DND-41 (cell line): ENCODE results near the gene VTI1A.

Source experiments
- ATAC-seq: fragments of 200-7000 bp; cut with Tn5 transposase; 3 replicates; pipeline ENCODE4 v1.9.1; 2021; ENCODE audit warnings: low read depth; ENCODE audit not compliant: insufficient read depth
- DNase-seq: peaks from one replicate; pipeline ENCODE4 v3.0.0-alpha.2; 2020
- H2AFZ ChIP-seq: 2 replicates; pipeline ENCODE4 v1.6.0; 2012; ENCODE audit warnings: low read depth, low read length
- H3K27ac ChIP-seq: 2 replicates; pipeline ENCODE4 v1.5.1; 2012; ENCODE audit warnings: low read length, inconsistent platforms
- H3K27me3 ChIP-seq: fragments of 200-600 bp; sonication (generic); 2 replicates; pipeline ENCODE4 v1.6.0; 2012; ENCODE audit warnings: low read length, mild to moderate bottlenecking, inconsistent platforms; ENCODE audit not compliant: insufficient read depth, poor library complexity
- H3K36me3 ChIP-seq: 2 replicates; pipeline ENCODE4 v1.5.1; 2012; ENCODE audit warnings: low read length, inconsistent platforms; ENCODE audit not compliant: insufficient read depth
- H3K4me1 ChIP-seq: 2 replicates; pipeline ENCODE4 v1.5.1; 2012; ENCODE audit warnings: mild to moderate bottlenecking, low read length; ENCODE audit not compliant: insufficient read depth
- H3K4me2 ChIP-seq: 2 replicates; pipeline ENCODE4 v1.6.0; 2012; ENCODE audit warnings: mild to moderate bottlenecking, moderate library complexity, low read length, inconsistent platforms; ENCODE audit not compliant: insufficient read depth
- H3K4me3 ChIP-seq, 2 experiments: fragments of 200-600 bp in 1 of 2; shearing (Covaris generic) in 1 of 2; 2 replicates each; pipeline ENCODE4 v1.5.1; 2012 to 2016; ENCODE audit warnings: inconsistent platforms in 2 of 2, low read length in 2 of 2, mild to moderate bottlenecking in 2 of 2, low read depth in 1 of 2, moderate library complexity in 1 of 2
- H3K79me2 ChIP-seq: 2 replicates; pipeline ENCODE4 v1.6.0; 2012; ENCODE audit warnings: low read length, inconsistent platforms; ENCODE audit not compliant: insufficient read depth
- H3K9ac ChIP-seq: 2 replicates; pipeline ENCODE4 v1.6.0; 2012; ENCODE audit warnings: low read depth, mild to moderate bottlenecking, inconsistent platforms, low read length, moderate library complexity
- H3K9me3 ChIP-seq: 2 replicates; pipeline ENCODE4 v1.5.1; 2012; ENCODE audit warnings: low read length, moderate library complexity, mild to moderate bottlenecking, inconsistent platforms; ENCODE audit not compliant: insufficient read depth, severe bottlenecking
- H4K20me1 ChIP-seq: 2 replicates; pipeline ENCODE4 v1.6.0; 2012; ENCODE audit warnings: low read length; ENCODE audit not compliant: insufficient read depth
- CTCF ChIP-seq: IDR thresholded peaks from 2 replicates; pipeline ENCODE4 v1.5.1; 2012; ENCODE audit warnings: borderline replicate concordance, low read length, moderate library complexity, mild to moderate bottlenecking; ENCODE audit not compliant: poor library complexity, severe bottlenecking; ENCODE audit errors: extremely low read depth
- EZH2 ChIP-seq: IDR thresholded peaks from 3 replicates; pipeline ENCODE4 v1.6.1; 2012; ENCODE audit warnings: borderline replicate concordance, low read depth, mild to moderate bottlenecking, moderate library complexity, low read length, inconsistent platforms; ENCODE audit not compliant: severe bottlenecking

VTI1A gene

GRCh38 chr10:112490545-112490944 lies 43.5 kb downstream of the VTI1A start:
- no peaks in the 10 kb centered on the region for H3K79me2 ChIP-seq

GRCh38 chr10:112491144-112491543 lies 44.1 kb downstream of the VTI1A start:
- TF ChIP-seq EZH2 (no peak), CTCF (no peak)
- no peak overlapping the region for H2AFZ ChIP-seq
- no peaks in the 10 kb centered on the region for H3K27me3 ChIP-seq
- H3K4me2 ChIP-seq, result no peak overlapping the region
- DNase-seq (no peak), ATAC-seq (no peak)
- H3K4me1 ChIP-seq, result no peaks in the 10 kb centered on the region
- H3K4me3 ChIP-seq, result no peak overlapping the region
- no peaks in the 10 kb centered on the region for H3K9me3 ChIP-seq
- H3K79me2 ChIP-seq, result no peaks in the 10 kb centered on the region
- H3K27ac ChIP-seq, result no peak overlapping the region
- no peak overlapping the region for H3K9ac ChIP-seq
- H3K36me3 ChIP-seq, result no peaks in the 10 kb centered on the region
- H4K20me1 ChIP-seq, result no peaks in the 10 kb centered on the region; the same call in 1 of the 2 replicates

More at GRCh38 chr10:112490545-112490944, 43.5 kb downstream of the VTI1A start:
- H3K4me2 ChIP-seq, result no peak overlapping the region
- ATAC-seq (no peak), DNase-seq (no peak)
- H3K4me3 ChIP-seq, result no peak overlapping the region
- no peak for TF ChIP-seq EZH2
- no peak for TF ChIP-seq CTCF
- H4K20me1 ChIP-seq, result no peaks in the 10 kb centered on the region; the same call in 1 of the 2 replicates
- no peaks in the 10 kb centered on the region for H3K4me1 ChIP-seq
- no peaks in the 10 kb centered on the region for H3K9me3 ChIP-seq
- H2AFZ ChIP-seq, result no peak overlapping the region
- no peak overlapping the region for H3K27ac ChIP-seq
- H3K36me3 ChIP-seq, result no peaks in the 10 kb centered on the region
- no peaks in the 10 kb centered on the region for H3K27me3 ChIP-seq
- H3K9ac ChIP-seq, result no peak overlapping the region

- Histone ChIP-seq H2AFZ (no peak overlapping the region), H3K4me1 (no peaks in the 10 kb centered on the region)
These were observed 45.7 kb downstream of the VTI1A start for GRCh38 chr10:112492736-112493135.

More at GRCh38 chr10:112492736-112493135, 45.7 kb downstream of the VTI1A start:
- Histone ChIP-seq H3K4me3 (no peak overlapping the region), H3K36me3 (no peaks in the 10 kb centered on the region), H3K79me2 (no peaks in the 10 kb centered on the region), H3K27ac (no peak overlapping the region), H3K9ac (no peak overlapping the region), H3K4me2 (no peak overlapping the region), H4K20me1 (no peaks in the 10 kb centered on the region; the same call in 1 of the 2 replicates), H3K9me3 (no peaks in the 10 kb centered on the region), H3K27me3 (no peaks in the 10 kb centered on the region)
- DNase-seq (no peak), ATAC-seq (no peak)
- no peak for TF ChIP-seq EZH2
- no peak for TF ChIP-seq CTCF
